Neural crest cell (in vitro differentiated cells): Measurements from ENCODE around the gene IGF1R. TPM values are rescaled to one million over a fixed set of nuclear protein-coding genes. Genes with fewer than 3 reads are reported as not detected.

Experiments
- DNase-seq: peaks from one replicate; pipeline ENCODE4 v3.0.0; 2021; ENCODE audit warnings: low read depth, mixed read lengths, low spot score
- H3K27ac Mint-ChIP-seq: one replicate; pipeline ENCODE4 v1.8.0; 2021; ENCODE audit warnings: mild to moderate bottlenecking, mixed read lengths; ENCODE audit not compliant: unreplicated experiment
- H3K27me3 Mint-ChIP-seq: 2 replicates; pipeline ENCODE4 v1.8.0; 2021; ENCODE audit warnings: low read depth, mild to moderate bottlenecking, mixed read lengths
- H3K36me3 Mint-ChIP-seq: 2 replicates; pipeline ENCODE4 v1.8.0; 2021; ENCODE audit warnings: low read depth, mild to moderate bottlenecking, mixed read lengths
- H3K4me1 Mint-ChIP-seq: 2 replicates; pipeline ENCODE4 v1.8.0; 2021; ENCODE audit warnings: mixed read lengths
- H3K4me3 Mint-ChIP-seq: one replicate; pipeline ENCODE4 v1.8.0; 2021; ENCODE audit warnings: mild to moderate bottlenecking, mixed read lengths
- H3K9me3 Mint-ChIP-seq: 2 replicates; pipeline ENCODE4 v1.8.0; 2021; ENCODE audit warnings: mixed read lengths
- total RNA-seq: library from RNA; stranded (reverse); gene quantifications from 2 replicates; pipeline ENCODE4 v1.2.1, GENCODE V29; 2021
- TF ChIP-seq, protein P1 (sequence below): fragments of 200-600 bp; sonication (generic); conservative IDR thresholded peaks from 2 replicates; pipeline ENCODE4 v1.5.0; 2021; ENCODE audit warnings: antibody characterized with exemption, mild to moderate bottlenecking

The IGF1R gene
- total RNA-seq, 1 donor from 2014 or later = 67.6 TPM

DNA sequence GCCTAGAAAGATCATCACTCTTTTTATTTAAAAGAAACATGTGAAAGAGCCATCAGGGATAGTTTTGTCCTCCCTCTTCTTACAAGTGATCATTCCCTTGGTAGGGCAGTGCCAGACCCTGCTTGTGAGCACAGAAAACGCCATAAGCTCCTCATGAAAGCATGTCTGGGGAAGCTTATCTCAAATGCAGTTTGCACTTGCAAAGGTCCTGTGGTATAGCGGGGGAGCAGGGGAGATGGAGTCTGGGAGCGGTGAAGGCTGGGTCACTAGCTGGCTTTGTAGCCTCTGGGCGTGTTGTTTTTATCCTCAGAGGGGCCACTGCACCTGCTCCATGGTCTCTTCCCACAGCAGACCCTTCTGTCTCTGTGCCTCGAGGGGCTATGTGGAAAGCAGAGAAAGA is 141.9 kb downstream of the IGF1R start:
- no peak for DNase-seq
- peak overlapping the region; percentile 65 for H3K27ac Mint-ChIP-seq
- H3K36me3 Mint-ChIP-seq = no peaks in the 10 kb centered on the region

DNA sequence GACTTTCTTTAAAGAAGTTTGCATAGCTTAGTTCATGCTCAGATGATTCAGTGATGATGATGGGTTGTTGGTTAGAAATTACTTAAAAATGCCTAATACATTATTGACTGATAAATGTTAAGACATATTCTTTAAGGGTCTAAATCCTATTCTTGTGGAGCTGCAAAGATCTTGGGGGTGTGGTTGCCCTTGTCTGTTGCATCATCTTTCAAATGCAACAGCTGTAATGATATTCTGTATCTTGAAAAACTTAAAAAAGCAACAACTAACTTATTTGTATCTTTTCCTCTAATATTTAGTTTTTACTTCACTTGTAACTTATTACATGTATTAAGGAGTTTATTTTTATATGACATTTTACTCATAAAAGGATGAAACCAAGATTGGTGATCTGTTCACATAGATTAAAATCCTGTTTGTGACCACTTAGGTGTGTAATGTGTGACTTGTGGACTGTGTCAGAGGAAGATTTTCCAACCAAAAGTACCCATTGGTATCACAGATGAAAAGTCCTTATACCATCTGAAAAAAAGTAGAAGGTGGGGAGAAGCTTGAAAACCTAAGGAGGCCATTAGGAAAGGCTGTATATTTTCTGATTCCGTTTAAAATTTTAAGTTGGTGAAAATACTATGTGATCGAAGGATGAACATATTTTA is 142.8 kb downstream of the IGF1R start:
- Mint-ChIP-seq H3K27ac (no peak overlapping the region), H3K4me3 (no peak overlapping the region), H3K9me3 (no peaks in the 10 kb centered on the region), H3K4me1 (peaks cover 84% of the 10 kb centered on the region), H3K36me3 (no peaks in the 10 kb centered on the region), H3K27me3 (no peaks in the 10 kb centered on the region)
- DNase-seq = no peak
- TF ChIP-seq, protein P1, sequence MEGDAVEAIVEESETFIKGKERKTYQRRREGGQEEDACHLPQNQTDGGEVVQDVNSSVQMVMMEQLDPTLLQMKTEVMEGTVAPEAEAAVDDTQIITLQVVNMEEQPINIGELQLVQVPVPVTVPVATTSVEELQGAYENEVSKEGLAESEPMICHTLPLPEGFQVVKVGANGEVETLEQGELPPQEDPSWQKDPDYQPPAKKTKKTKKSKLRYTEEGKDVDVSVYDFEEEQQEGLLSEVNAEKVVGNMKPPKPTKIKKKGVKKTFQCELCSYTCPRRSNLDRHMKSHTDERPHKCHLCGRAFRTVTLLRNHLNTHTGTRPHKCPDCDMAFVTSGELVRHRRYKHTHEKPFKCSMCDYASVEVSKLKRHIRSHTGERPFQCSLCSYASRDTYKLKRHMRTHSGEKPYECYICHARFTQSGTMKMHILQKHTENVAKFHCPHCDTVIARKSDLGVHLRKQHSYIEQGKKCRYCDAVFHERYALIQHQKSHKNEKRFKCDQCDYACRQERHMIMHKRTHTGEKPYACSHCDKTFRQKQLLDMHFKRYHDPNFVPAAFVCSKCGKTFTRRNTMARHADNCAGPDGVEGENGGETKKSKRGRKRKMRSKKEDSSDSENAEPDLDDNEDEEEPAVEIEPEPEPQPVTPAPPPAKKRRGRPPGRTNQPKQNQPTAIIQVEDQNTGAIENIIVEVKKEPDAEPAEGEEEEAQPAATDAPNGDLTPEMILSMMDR = no peak

More for the DNA sequence above, 141.9 kb downstream of the IGF1R start:
- Mint-ChIP-seq H3K4me1 (peaks cover 93% of the 10 kb centered on the region), H3K4me3 (no peak overlapping the region), H3K27me3 (no peaks in the 10 kb centered on the region), H3K9me3 (no peaks in the 10 kb centered on the region)
- TF ChIP-seq, protein P1 = no peak

DNA sequence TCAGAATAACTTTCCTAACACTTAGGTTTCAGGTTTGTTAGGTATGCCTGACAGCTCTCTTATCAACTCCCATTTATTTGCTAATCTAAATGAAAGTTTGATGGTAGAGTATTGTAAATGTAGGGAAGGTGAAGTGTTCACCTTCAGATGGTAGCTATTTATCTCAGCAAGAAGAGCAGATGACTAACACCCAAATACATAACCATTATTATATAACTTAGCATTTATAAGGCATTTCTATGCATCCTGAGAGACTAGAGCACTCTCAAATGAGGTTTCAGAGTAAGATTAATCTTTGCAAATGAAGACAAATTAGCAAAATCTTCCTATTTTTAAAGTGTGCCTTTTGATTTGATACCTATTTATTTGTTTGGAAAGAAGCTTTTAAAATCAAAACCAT is 143.8 kb downstream of the IGF1R start:
- Mint-ChIP-seq H3K9me3 (no peaks in the 10 kb centered on the region), H3K27ac (no peak overlapping the region), H3K4me1 (peaks cover 75% of the 10 kb centered on the region), H3K36me3 (no peaks in the 10 kb centered on the region), H3K27me3 (no peaks in the 10 kb centered on the region), H3K4me3 (no peak overlapping the region)
- no peak for DNase-seq
- TF ChIP-seq, protein P1 = no peak

DNA sequence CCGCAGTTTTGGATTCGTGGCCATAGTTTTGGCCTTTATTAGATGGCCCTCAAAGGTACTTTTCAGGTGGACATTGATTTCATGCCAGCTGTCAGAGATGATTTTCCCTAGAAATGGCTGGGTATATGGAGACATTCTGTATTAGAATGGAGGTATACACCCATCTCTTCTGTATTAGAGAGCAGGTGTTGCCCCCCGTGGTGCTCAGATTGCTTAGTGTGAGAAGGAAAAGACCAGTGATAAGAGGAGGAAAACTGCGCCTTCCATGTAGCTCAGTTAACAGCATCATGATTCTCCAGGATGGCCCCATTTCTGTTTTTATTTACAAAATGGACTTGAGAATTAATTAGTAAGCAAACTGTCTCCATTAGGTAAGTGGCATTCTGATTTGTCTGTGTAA is 145.9 kb downstream of the IGF1R start:
- H3K36me3 Mint-ChIP-seq = no peaks in the 10 kb centered on the region
- TF ChIP-seq, protein P1 = no peak
- no peaks in the 10 kb centered on the region for H3K9me3 Mint-ChIP-seq

DNA sequence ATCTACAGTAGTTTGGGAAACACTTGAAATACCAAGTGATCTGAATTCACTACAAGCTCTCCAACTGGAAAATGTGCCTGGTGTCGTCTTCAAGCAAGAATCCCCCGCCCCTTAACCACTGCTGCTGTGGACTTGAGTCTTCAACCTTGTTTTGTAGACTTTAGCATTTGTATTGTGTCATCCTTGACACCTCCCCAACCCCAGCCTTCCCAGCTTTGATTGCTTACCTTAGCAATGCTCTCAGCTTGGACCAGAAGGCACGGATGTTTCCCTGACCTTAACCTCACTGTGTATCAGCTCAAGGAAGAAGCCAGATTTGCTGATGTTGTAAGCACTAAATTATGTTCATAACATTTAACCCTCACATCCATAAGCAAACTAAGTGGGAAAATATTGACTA is 146.4 kb downstream of the IGF1R start:
- no peaks in the 10 kb centered on the region for H3K27me3 Mint-ChIP-seq
- H3K36me3 Mint-ChIP-seq = no peaks in the 10 kb centered on the region
- peaks cover 74% of the 10 kb centered on the region for H3K4me1 Mint-ChIP-seq
- DNase-seq = no peak
- TF ChIP-seq, protein P1 = no peak
- H3K4me3 Mint-ChIP-seq = no peak overlapping the region
- no peak overlapping the region for H3K27ac Mint-ChIP-seq
- no peaks in the 10 kb centered on the region for H3K9me3 Mint-ChIP-seq

More for the DNA sequence above, 145.9 kb downstream of the IGF1R start:
- no peaks in the 10 kb centered on the region for H3K27me3 Mint-ChIP-seq
- H3K4me1 Mint-ChIP-seq = peaks cover 74% of the 10 kb centered on the region
- no peak overlapping the region for H3K27ac Mint-ChIP-seq
- DNase-seq = no peak
- no peak overlapping the region for H3K4me3 Mint-ChIP-seq
